ENCODE results near the gene TK2.
"Not testable (repeated sequence)": the region's sequence is repeated elsewhere in the genome, so short reads cannot be mapped to it uniquely, and the experiment has no call there.

TK2 gene

DNA sequence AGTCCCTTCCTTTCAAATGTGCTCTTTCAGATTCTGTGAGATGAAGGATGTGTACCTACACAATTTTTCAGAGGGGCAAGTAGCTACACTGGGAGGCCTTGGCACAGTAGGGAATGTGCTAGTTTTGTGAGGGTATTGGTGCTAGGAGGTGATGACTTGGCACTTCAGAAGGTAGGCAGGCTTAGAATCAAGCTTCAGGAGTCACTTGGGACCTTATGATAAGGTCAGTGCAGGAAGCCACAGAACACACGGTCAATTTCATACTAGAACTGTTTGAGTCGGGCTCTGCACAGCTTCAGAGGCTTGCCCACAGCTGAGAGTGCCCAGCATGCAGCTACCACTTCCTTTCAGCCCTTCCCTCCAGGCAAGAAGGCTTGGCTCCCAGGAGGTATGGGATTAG lies 22.4 kb upstream of the TK2 start:
- TF ChIP-seq EZH2phosphoT487 (IDR thresholded peaks at IDR 0.05; ENCODE audit: borderline replicate concordance), result no peak
- Histone ChIP-seq H3K9ac (ENCODE audit: low read depth, low read length, poor library complexity, severe bottlenecking) (peak overlapping the region; percentile 39), H3K9me2 (replicated peaks; ENCODE audit: low read depth, low read length) (no peaks in the 10 kb centered on the region), H3K4me1 (ENCODE audit: insufficient read depth, low read length, poor library complexity, severe bottlenecking) (peaks cover 62% of the 10 kb centered on the region), H4K20me1 (ENCODE audit: insufficient read depth, low read length, poor library complexity, severe bottlenecking) (no peaks in the 10 kb centered on the region), H3K4me2 (ENCODE audit: low read depth, low read length, poor library complexity, severe bottlenecking) (peak overlapping the region; percentile 49), H3K4me3 (ENCODE audit: low read length, poor library complexity, severe bottlenecking) (peak overlapping the region; percentile 25), H3F3A (ENCODE audit: low read depth) (peaks cover 5% of the 10 kb centered on the region; the same call in 1 of the 2 replicates), H3K79me2 (ENCODE audit: insufficient read depth, low read length) (no peaks in the 10 kb centered on the region; the same call in 1 of the 2 replicates), H3K9me3 (ENCODE audit: insufficient read depth, low read depth, low read length) (no peaks in the 10 kb centered on the region), H2AFZ (ENCODE audit: low read length) (no peak overlapping the region), H3K27me3 (ENCODE audit: insufficient read depth, low read length, poor library complexity, severe bottlenecking) (no peaks in the 10 kb centered on the region), H3K36me3 (ENCODE audit: insufficient read depth, low read length) (peaks cover 6% of the 10 kb centered on the region)

DNA sequence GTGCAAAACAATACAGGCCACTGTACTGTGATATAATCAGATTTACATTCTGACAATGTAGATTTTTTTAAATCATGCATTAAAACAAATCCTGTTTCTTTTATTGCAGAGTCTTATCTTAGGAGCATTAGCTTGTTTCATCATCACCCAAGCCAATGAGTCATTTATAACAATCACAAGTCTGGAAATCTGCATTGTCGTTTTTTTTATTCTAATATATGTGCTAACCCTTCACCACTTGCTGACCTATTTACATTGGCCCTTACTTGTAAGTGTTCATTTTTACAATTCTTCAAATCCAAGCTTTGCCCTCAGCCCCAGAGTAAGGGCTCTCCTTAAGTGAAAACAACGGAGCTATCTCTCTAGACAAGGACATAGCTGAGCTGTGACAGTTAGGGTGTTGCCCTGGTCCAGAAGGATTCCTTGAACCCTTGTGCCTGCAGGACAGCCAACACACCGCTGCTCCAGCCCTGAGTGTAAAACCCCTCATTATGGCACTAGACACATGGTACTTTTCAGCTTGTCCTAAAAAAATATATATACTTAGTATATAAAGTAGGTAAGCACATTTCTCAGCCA lies 20.0 kb upstream of the TK2 start:
- TF ChIP-seq, protein P1, sequence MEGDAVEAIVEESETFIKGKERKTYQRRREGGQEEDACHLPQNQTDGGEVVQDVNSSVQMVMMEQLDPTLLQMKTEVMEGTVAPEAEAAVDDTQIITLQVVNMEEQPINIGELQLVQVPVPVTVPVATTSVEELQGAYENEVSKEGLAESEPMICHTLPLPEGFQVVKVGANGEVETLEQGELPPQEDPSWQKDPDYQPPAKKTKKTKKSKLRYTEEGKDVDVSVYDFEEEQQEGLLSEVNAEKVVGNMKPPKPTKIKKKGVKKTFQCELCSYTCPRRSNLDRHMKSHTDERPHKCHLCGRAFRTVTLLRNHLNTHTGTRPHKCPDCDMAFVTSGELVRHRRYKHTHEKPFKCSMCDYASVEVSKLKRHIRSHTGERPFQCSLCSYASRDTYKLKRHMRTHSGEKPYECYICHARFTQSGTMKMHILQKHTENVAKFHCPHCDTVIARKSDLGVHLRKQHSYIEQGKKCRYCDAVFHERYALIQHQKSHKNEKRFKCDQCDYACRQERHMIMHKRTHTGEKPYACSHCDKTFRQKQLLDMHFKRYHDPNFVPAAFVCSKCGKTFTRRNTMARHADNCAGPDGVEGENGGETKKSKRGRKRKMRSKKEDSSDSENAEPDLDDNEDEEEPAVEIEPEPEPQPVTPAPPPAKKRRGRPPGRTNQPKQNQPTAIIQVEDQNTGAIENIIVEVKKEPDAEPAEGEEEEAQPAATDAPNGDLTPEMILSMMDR (conservative IDR thresholded peaks at IDR 0.05; ENCODE audit: low read length), result no peak
- no peak for TF ChIP-seq EZH2phosphoT487 (IDR thresholded peaks at IDR 0.05; ENCODE audit: borderline replicate concordance)
- H3K9me3 ChIP-seq (ENCODE audit: insufficient read depth, low read depth, low read length), result no peaks in the 10 kb centered on the region
- H3K4me1 ChIP-seq (ENCODE audit: insufficient read depth, low read length, poor library complexity, severe bottlenecking), result peaks cover 45% of the 10 kb centered on the region
- H4K20me1 ChIP-seq (ENCODE audit: insufficient read depth, low read length, poor library complexity, severe bottlenecking), result peaks cover 8% of the 10 kb centered on the region
- H3K4me2 ChIP-seq (ENCODE audit: low read depth, low read length, poor library complexity, severe bottlenecking), result no peak overlapping the region
- peaks cover 26% of the 10 kb centered on the region for H3K36me3 ChIP-seq (ENCODE audit: insufficient read depth, low read length)
- H3K79me2 ChIP-seq (ENCODE audit: insufficient read depth, low read length), result peaks cover 15% of the 10 kb centered on the region; the same call in 1 of the 2 replicates
- no peaks in the 10 kb centered on the region for H3K9me2 ChIP-seq (replicated peaks; ENCODE audit: low read depth, low read length)
- no peak overlapping the region for H3K4me3 ChIP-seq (ENCODE audit: low read length, poor library complexity, severe bottlenecking)
- no peaks in the 10 kb centered on the region for H3K27me3 ChIP-seq (ENCODE audit: insufficient read depth, low read length, poor library complexity, severe bottlenecking)
- H2AFZ ChIP-seq (ENCODE audit: low read length), result no peak overlapping the region
- peaks cover 4% of the 10 kb centered on the region; the same call in 1 of the 2 replicates for H3F3A ChIP-seq (ENCODE audit: low read depth)
- H3K9ac ChIP-seq (ENCODE audit: low read depth, low read length, poor library complexity, severe bottlenecking), result no peak overlapping the region

DNA sequence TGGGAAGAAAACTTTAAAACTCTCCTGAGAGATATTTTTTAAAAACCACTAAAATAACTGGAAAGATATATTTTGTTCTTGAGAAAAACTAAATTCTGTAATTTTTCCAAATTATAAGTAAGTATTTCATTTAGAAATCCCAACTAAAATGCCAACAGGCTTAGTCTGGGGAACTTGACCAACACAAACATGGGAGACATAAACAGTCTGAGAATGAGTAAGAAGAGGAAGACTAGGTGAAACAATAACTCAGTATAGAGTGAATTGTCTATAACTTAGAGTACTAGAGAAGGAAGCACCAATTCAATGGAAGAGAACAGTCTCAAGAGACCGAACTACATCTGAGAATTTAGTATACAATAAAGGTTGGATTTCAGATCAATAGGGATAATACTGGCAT lies 19.2 kb upstream of the TK2 start:
- H3K36me3 ChIP-seq (ENCODE audit: insufficient read depth, low read length), result peaks cover 30% of the 10 kb centered on the region
- H3K9me3 ChIP-seq (ENCODE audit: insufficient read depth, low read depth, low read length), result no peaks in the 10 kb centered on the region
- no peak for TF ChIP-seq EZH2phosphoT487 (IDR thresholded peaks at IDR 0.05; ENCODE audit: borderline replicate concordance)
- TF ChIP-seq, protein P1 (conservative IDR thresholded peaks at IDR 0.05; ENCODE audit: low read length), result no peak
- peaks cover 11% of the 10 kb centered on the region for H4K20me1 ChIP-seq (ENCODE audit: insufficient read depth, low read length, poor library complexity, severe bottlenecking)
- H3F3A ChIP-seq (ENCODE audit: low read depth), result no peaks in the 10 kb centered on the region; the same call in 1 of the 2 replicates
- H2AFZ ChIP-seq (ENCODE audit: low read length), result no peak overlapping the region
- H3K27me3 ChIP-seq (ENCODE audit: insufficient read depth, low read length, poor library complexity, severe bottlenecking), result no peaks in the 10 kb centered on the region
- H3K9me2 ChIP-seq (replicated peaks; ENCODE audit: low read depth, low read length), result no peaks in the 10 kb centered on the region
- no peak overlapping the region for H3K9ac ChIP-seq (ENCODE audit: low read depth, low read length, poor library complexity, severe bottlenecking)
- no peak overlapping the region for H3K4me2 ChIP-seq (ENCODE audit: low read depth, low read length, poor library complexity, severe bottlenecking)
- H3K4me3 ChIP-seq (ENCODE audit: low read length, poor library complexity, severe bottlenecking), result no peak overlapping the region
- peaks cover 22% of the 10 kb centered on the region for H3K79me2 ChIP-seq (ENCODE audit: insufficient read depth, low read length)
- H3K4me1 ChIP-seq (ENCODE audit: insufficient read depth, low read length, poor library complexity, severe bottlenecking), result peaks cover 38% of the 10 kb centered on the region

DNA sequence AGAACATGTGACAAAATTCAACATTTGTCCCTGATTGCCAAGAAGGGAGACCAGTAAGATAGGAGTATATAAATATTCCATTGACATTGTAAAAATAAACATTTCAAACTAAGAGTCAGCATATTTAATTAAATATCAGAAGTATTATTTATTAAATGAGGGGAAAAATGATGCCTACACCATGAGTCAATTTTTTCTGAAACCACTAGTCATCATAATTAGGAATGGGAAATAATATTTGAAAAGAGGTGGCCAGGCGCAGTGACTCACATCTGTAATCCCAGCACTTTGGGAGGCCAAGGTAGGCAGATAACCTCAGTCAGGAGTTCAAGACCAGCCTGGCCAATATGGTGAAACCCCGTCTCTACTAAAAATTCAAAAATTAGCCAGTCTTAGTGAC lies 18.4 kb upstream of the TK2 start:
- no peak overlapping the region for H3K4me2 ChIP-seq (ENCODE audit: low read depth, low read length, poor library complexity, severe bottlenecking)

DNA sequence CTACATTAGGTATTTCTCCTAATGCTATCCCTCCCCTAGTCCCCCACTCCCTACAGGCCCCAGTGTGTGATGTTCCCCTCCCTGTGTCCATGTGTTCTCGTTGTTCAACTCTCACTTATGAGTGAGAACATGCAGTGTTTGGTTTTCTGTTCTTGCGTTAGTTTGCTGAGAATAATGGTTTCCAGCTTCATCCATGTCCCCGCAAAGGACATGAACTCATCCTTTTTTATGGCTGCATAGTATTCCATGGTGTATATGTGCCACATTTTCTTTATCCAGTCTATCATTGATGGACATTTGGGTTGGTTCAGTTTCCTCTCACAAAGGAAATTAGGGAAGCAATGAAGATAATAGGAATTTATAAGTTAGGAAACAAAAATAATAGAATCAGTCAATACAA lies 17.3 kb upstream of the TK2 start:
- not testable (repeated sequence) for H3F3A ChIP-seq (ENCODE audit: low read depth); H3K9me2 ChIP-seq (replicated peaks; ENCODE audit: low read depth, low read length); H3K9ac ChIP-seq (ENCODE audit: low read depth, low read length, poor library complexity, severe bottlenecking); H3K27me3 ChIP-seq (ENCODE audit: insufficient read depth, low read length, poor library complexity, severe bottlenecking); H3K9me3 ChIP-seq (ENCODE audit: insufficient read depth, low read depth, low read length); H3K4me3 ChIP-seq (ENCODE audit: low read length, poor library complexity, severe bottlenecking); H2AFZ ChIP-seq (ENCODE audit: low read length); H3K4me2 ChIP-seq (ENCODE audit: low read depth, low read length, poor library complexity, severe bottlenecking)
- peaks cover 40% of the 10 kb centered on the region for H3K79me2 ChIP-seq (ENCODE audit: insufficient read depth, low read length)
- H4K20me1 ChIP-seq (ENCODE audit: insufficient read depth, low read length, poor library complexity, severe bottlenecking), result peaks cover 22% of the 10 kb centered on the region
- H3K4me1 ChIP-seq (ENCODE audit: insufficient read depth, low read length, poor library complexity, severe bottlenecking), result peaks cover 42% of the 10 kb centered on the region
- H3K36me3 ChIP-seq (ENCODE audit: insufficient read depth, low read length), result peaks cover 39% of the 10 kb centered on the region

More for the DNA sequence above, 18.4 kb upstream of the TK2 start:
- Histone ChIP-seq H3K9me3 (ENCODE audit: insufficient read depth, low read depth, low read length) (no peaks in the 10 kb centered on the region), H3K9me2 (replicated peaks; ENCODE audit: low read depth, low read length) (no peaks in the 10 kb centered on the region), H2AFZ (ENCODE audit: low read length) (no peak overlapping the region), H3K4me3 (ENCODE audit: low read length, poor library complexity, severe bottlenecking) (no peak overlapping the region), H3K79me2 (ENCODE audit: insufficient read depth, low read length) (peaks cover 30% of the 10 kb centered on the region), H3K4me1 (ENCODE audit: insufficient read depth, low read length, poor library complexity, severe bottlenecking) (peaks cover 42% of the 10 kb centered on the region), H4K20me1 (ENCODE audit: insufficient read depth, low read length, poor library complexity, severe bottlenecking) (peaks cover 13% of the 10 kb centered on the region), H3K9ac (ENCODE audit: low read depth, low read length, poor library complexity, severe bottlenecking) (no peak overlapping the region), H3K36me3 (ENCODE audit: insufficient read depth, low read length) (peaks cover 37% of the 10 kb centered on the region), H3K27me3 (ENCODE audit: insufficient read depth, low read length, poor library complexity, severe bottlenecking) (no peaks in the 10 kb centered on the region), H3F3A (ENCODE audit: low read depth) (no peaks in the 10 kb centered on the region; the same call in 1 of the 2 replicates)
- TF ChIP-seq EZH2phosphoT487 (IDR thresholded peaks at IDR 0.05; ENCODE audit: borderline replicate concordance), result no peak
- TF ChIP-seq, protein P1 (conservative IDR thresholded peaks at IDR 0.05; ENCODE audit: low read length), result no peak

Data from Loucy (cell line).